ENCODE measurements around the gene PSAP. TPM values are rescaled to one million over a fixed set of nuclear protein-coding genes. Genes with fewer than 3 reads are reported as not detected.

PSAP gene
- polyA plus RNA-seq, 2 of the 4 experiments (the other 2 are of a cell fraction): 690 to 1,519 TPM

- Histone ChIP-seq H3K27ac (no peak overlapping the region), H3K4me3 (no peak overlapping the region), H3K4me1 (0 out of 3 replicates have a peak, but pooled peaks cover 2% of the 10 kb centered on the region), H3K9me3 (no peaks in the 10 kb centered on the region), H3K4me2 (no peak overlapping the region)
- POLR2A ChIA-PET: no interaction called here
- DNase-seq (ENCODE audit: low read depth in 1 of 2, low spot score in 1 of 2): no peak
- WGBS (ENCODE audit: missing lambda C conversion rate): 62% methylated on average over 16 of the region's 17 CpGs
- no peak for FAIRE-seq
- no peak for ATAC-seq
- CTCF ChIA-PET: interaction anchor here (0.8 to 5.5 kb wide), 5 partner anchors 11 to 265 kb away, joined by 3 to 42 read pairs (median 4); partner anchors contain the start of gene VSIR
- TF ChIP-seq BCL3 (IDR thresholded peaks at IDR 0.05) (no peak), FOXS1 (CRISPR knock-in tag; IDR thresholded peaks at IDR 0.05) (no peak), ZFP36 (IDR thresholded peaks at IDR 0.05; ENCODE audit: borderline replicate concordance, partially characterized antibody) (no peak), BHLHE40 (IDR thresholded peaks at IDR 0.05; ENCODE audit: low read depth, low read length) (no peak), EP300 (IDR thresholded peaks at IDR 0.05) (no peak), CBX8 (IDR thresholded peaks at IDR 0.05) (no peak), RCOR1 (IDR thresholded peaks at IDR 0.05; ENCODE audit: low read depth, low read length) (no peak), GATA3 (IDR thresholded peaks at IDR 0.05; ENCODE audit: borderline replicate concordance) (no peak), EHF (CRISPR knock-in tag; IDR thresholded peaks at IDR 0.05) (no peak), KDM1A (IDR thresholded peaks at IDR 0.05; ENCODE audit: low read depth) (no peak), USF2 (IDR thresholded peaks at IDR 0.05) (no peak), ELK1 (IDR thresholded peaks at IDR 0.05; ENCODE audit: low read depth, low read length) (no peak), CHD4 (IDR thresholded peaks at IDR 0.05; ENCODE audit: borderline replicate concordance) (no peak), MAX (IDR thresholded peaks at IDR 0.05) (no peak), MAZ (IDR thresholded peaks at IDR 0.05; ENCODE audit: borderline replicate concordance, low read depth, low read length) (no peak), PHF8 (IDR thresholded peaks at IDR 0.05; ENCODE audit: borderline replicate concordance, low read depth) (no peak)
- TF ChIP-seq, protein P1, sequence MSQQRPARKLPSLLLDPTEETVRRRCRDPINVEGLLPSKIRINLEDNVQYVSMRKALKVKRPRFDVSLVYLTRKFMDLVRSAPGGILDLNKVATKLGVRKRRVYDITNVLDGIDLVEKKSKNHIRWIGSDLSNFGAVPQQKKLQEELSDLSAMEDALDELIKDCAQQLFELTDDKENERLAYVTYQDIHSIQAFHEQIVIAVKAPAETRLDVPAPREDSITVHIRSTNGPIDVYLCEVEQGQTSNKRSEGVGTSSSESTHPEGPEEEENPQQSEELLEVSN (IDR thresholded peaks at IDR 0.05; ENCODE audit: borderline replicate concordance, low read depth): no peak
- TF ChIP-seq, protein P2, sequence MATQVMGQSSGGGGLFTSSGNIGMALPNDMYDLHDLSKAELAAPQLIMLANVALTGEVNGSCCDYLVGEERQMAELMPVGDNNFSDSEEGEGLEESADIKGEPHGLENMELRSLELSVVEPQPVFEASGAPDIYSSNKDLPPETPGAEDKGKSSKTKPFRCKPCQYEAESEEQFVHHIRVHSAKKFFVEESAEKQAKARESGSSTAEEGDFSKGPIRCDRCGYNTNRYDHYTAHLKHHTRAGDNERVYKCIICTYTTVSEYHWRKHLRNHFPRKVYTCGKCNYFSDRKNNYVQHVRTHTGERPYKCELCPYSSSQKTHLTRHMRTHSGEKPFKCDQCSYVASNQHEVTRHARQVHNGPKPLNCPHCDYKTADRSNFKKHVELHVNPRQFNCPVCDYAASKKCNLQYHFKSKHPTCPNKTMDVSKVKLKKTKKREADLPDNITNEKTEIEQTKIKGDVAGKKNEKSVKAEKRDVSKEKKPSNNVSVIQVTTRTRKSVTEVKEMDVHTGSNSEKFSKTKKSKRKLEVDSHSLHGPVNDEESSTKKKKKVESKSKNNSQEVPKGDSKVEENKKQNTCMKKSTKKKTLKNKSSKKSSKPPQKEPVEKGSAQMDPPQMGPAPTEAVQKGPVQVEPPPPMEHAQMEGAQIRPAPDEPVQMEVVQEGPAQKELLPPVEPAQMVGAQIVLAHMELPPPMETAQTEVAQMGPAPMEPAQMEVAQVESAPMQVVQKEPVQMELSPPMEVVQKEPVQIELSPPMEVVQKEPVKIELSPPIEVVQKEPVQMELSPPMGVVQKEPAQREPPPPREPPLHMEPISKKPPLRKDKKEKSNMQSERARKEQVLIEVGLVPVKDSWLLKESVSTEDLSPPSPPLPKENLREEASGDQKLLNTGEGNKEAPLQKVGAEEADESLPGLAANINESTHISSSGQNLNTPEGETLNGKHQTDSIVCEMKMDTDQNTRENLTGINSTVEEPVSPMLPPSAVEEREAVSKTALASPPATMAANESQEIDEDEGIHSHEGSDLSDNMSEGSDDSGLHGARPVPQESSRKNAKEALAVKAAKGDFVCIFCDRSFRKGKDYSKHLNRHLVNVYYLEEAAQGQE (IDR thresholded peaks at IDR 0.05): no peak
Measured at GRCh38 chr10:71783917-71784678, 67.0 kb downstream of the PSAP start.
